ENCODE measurements around the gene TLX3.

The TLX3 gene

DNA sequence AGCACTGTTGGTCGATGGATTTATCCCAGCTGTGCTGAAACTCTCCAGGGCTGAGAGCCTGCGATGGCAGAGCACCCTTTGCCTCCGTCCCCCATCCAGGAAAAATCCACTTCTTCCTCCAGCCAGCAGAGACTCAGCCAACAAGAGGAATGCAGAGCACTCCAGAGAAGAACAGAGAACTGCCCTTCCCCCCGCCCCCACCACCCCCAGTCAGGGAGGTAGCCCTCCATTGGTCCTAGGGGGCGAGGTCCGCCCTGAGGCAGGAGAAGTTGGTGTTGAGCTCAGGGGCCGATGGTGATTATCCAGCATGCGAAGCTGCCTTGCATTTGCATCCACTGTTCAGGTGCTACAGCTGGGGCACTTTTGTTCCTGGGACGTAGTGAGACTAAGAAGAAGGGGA lies 9.0 kb downstream of the TLX3 start:
- Histone ChIP-seq H3K27me3 (ENCODE audit: control insufficient read depth, insufficient read depth, low read length) (peaks cover 17% of the 10 kb centered on the region), H3K27ac (no peak overlapping the region), H3K4me1 (peaks cover 6% of the 10 kb centered on the region), H3K79me2 (no peaks in the 10 kb centered on the region), H2AFZ (no peak overlapping the region), H3K9me3 (ENCODE audit: control insufficient read depth, low read length) (no peaks in the 10 kb centered on the region), H3K4me2 (ENCODE audit: low read length) (no peak overlapping the region), H3K36me3 (ENCODE audit: control insufficient read depth, insufficient read depth, low read length) (no peaks in the 10 kb centered on the region), H3K9ac (no peak overlapping the region), H3K4me3 (ENCODE audit: low read depth, low read length) (no peak overlapping the region)
- TF ChIP-seq, protein P1, sequence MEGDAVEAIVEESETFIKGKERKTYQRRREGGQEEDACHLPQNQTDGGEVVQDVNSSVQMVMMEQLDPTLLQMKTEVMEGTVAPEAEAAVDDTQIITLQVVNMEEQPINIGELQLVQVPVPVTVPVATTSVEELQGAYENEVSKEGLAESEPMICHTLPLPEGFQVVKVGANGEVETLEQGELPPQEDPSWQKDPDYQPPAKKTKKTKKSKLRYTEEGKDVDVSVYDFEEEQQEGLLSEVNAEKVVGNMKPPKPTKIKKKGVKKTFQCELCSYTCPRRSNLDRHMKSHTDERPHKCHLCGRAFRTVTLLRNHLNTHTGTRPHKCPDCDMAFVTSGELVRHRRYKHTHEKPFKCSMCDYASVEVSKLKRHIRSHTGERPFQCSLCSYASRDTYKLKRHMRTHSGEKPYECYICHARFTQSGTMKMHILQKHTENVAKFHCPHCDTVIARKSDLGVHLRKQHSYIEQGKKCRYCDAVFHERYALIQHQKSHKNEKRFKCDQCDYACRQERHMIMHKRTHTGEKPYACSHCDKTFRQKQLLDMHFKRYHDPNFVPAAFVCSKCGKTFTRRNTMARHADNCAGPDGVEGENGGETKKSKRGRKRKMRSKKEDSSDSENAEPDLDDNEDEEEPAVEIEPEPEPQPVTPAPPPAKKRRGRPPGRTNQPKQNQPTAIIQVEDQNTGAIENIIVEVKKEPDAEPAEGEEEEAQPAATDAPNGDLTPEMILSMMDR (IDR thresholded peaks at IDR 0.05), result no peak

GRCh38 chr5:171321447-171321846 lies 12.4 kb downstream of the TLX3 start:
- Histone ChIP-seq H3K9me3 (ENCODE audit: control insufficient read depth, low read length) (no peaks in the 10 kb centered on the region), H3K4me1 (peaks cover 4% of the 10 kb centered on the region), H3K4me3 (ENCODE audit: low read depth, low read length) (no peak overlapping the region), H2AFZ (no peak overlapping the region), H3K9ac (no peak overlapping the region), H3K27ac (no peak overlapping the region), H3K36me3 (ENCODE audit: control insufficient read depth, insufficient read depth, low read length) (no peaks in the 10 kb centered on the region), H3K4me2 (ENCODE audit: low read length) (no peak overlapping the region), H3K27me3 (ENCODE audit: control insufficient read depth, insufficient read depth, low read length) (peaks cover 11% of the 10 kb centered on the region), H3K79me2 (no peaks in the 10 kb centered on the region)
- TF ChIP-seq, protein P1 (IDR thresholded peaks at IDR 0.05), result no peak

DNA sequence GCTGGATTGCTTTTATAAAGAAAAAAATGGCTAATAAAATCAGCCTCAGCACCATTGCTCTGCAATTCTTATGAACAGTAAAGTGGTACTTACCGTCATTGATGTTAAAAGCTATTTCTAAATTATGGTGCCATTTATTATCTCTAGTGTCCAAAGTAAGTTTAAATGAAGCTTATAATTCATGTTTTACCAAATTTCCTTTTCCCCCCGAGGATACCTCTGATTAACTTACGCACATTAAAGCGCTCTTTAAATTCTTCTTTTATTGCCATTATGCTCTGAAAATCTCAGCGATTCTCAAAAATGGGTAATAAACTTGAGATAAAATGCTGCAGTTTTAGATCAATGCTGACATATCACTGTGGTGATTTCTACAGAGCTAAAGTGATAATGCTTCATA lies 13.5 kb downstream of the TLX3 start:
- no peak overlapping the region for H3K27ac ChIP-seq
- H3K36me3 ChIP-seq (ENCODE audit: control insufficient read depth, insufficient read depth, low read length), result no peaks in the 10 kb centered on the region
- H3K27me3 ChIP-seq (ENCODE audit: control insufficient read depth, insufficient read depth, low read length), result peaks cover 2% of the 10 kb centered on the region
- H3K9ac ChIP-seq, result no peak overlapping the region
- no peak overlapping the region for H3K4me2 ChIP-seq (ENCODE audit: low read length)
- H3K4me3 ChIP-seq (ENCODE audit: low read depth, low read length), result no peak overlapping the region
- H2AFZ ChIP-seq, result no peak overlapping the region
- no peaks in the 10 kb centered on the region for H3K9me3 ChIP-seq (ENCODE audit: control insufficient read depth, low read length)
- H3K4me1 ChIP-seq, result no peaks in the 10 kb centered on the region
- TF ChIP-seq, protein P1 (IDR thresholded peaks at IDR 0.05), result no peak
- H3K79me2 ChIP-seq, result no peaks in the 10 kb centered on the region

GRCh38 chr5:171323007-171323406 lies 14.0 kb downstream of the TLX3 start:
- no peak overlapping the region for H2AFZ ChIP-seq
- no peak overlapping the region for H3K4me2 ChIP-seq (ENCODE audit: low read length)
- H3K9ac ChIP-seq, result no peak overlapping the region
- TF ChIP-seq, protein P1 (IDR thresholded peaks at IDR 0.05), result no peak
- H3K9me3 ChIP-seq (ENCODE audit: control insufficient read depth, low read length), result no peaks in the 10 kb centered on the region
- no peaks in the 10 kb centered on the region for H3K36me3 ChIP-seq (ENCODE audit: control insufficient read depth, insufficient read depth, low read length)
- H3K27ac ChIP-seq, result no peak overlapping the region
- H3K79me2 ChIP-seq, result no peaks in the 10 kb centered on the region
- H3K4me1 ChIP-seq, result no peaks in the 10 kb centered on the region
- H3K27me3 ChIP-seq (ENCODE audit: control insufficient read depth, insufficient read depth, low read length), result no peaks in the 10 kb centered on the region
- H3K4me3 ChIP-seq (ENCODE audit: low read depth, low read length), result no peak overlapping the region

DNA sequence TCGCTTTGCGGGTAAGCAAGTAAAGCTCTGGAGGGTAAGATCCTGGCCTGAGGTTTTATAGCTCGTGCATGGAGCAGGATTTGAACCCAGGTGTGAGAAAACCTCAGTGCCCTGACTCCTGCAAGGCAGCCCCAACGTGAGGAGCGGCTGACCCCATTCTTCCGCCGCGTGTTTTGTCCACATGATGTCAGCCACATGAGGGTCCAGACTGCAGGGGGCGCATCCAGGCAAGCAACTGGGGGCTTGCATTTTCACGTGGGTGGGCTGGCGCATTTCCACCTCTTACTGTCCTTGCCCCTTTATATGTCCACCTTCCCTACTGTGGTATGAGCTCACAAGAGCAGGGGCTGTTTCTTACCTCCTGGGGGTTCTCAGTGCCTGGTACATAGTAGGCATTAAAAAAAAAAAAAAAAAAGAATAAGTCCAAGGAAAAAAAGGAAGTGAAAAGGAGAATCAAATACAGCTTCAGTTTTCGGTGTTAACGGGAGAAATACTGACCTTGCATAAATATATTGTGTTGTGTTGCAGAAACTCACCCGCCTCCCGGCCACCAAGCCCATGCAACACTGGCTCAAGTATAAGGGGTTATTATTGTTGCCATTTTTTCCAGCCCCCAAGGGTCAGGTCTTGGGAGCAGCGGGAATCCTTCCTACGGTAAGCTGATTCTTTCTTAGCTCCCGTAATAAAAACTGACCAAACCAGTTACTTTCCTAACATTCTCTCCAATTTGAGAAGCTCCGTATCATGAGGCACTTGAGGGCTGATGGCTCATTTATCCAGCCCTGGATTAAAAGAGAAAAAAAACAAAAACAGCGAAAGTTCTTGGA lies 15.0 kb downstream of the TLX3 start:
- Histone ChIP-seq H3K36me3 (ENCODE audit: control insufficient read depth, insufficient read depth, low read length) (no peaks in the 10 kb centered on the region), H3K4me1 (no peaks in the 10 kb centered on the region), H3K4me2 (ENCODE audit: low read length) (no peak overlapping the region), H3K4me3 (ENCODE audit: low read depth, low read length) (no peak overlapping the region), H3K9ac (no peak overlapping the region), H3K27me3 (ENCODE audit: control insufficient read depth, insufficient read depth, low read length) (no peaks in the 10 kb centered on the region), H3K27ac (no peak overlapping the region), H3K79me2 (no peaks in the 10 kb centered on the region), H3K9me3 (ENCODE audit: control insufficient read depth, low read length) (no peaks in the 10 kb centered on the region), H2AFZ (no peak overlapping the region)
- TF ChIP-seq, protein P1 (IDR thresholded peaks at IDR 0.05), result no peak

Data from parathyroid adenoma (tissue), 2 donors.